GM12878 (cell line): Measurements from ENCODE around the gene MTHFR. TPM values are rescaled to one million over a fixed set of nuclear protein-coding genes. Genes with fewer than 3 reads are reported as not detected.

Experiments used
- ATAC-seq: fragments of 200-7000 bp; cut with Tn5 transposase; 3 replicates; pipeline ENCODE4 v1.9.1; 2020; ENCODE audit warnings: mild to moderate bottlenecking, moderate library complexity
- BruUV-seq: library from RNA; stranded (reverse); fragments of 400-500 nt; replicated peaks from 2 replicates; lab custom pipeline; 2021; lab: Mats Ljungman, UMichigan
- CTCF ChIA-PET: fragments of 300-600 bp; sonication (Branson Sonifier 250); formaldehyde crosslinking; extraction: SDS; loops from one replicate; lab custom pipeline; 2021; ENCODE audit warnings: inconsistent platforms; lab: Yijun Ruan, JAX
- POLR2A ChIA-PET: fragments of 350-600 bp; formaldehyde crosslinking; extraction: SDS; loops from one replicate; lab custom pipeline; 2021; ENCODE audit warnings: inconsistent platforms; lab: Charles Lee
- RAD21 ChIA-PET: fragments of 300-600 bp; sonication (Branson Sonifier 250); formaldehyde crosslinking; loops from one replicate; lab custom pipeline; 2023; ENCODE audit warnings: antibody characterized with exemption; ENCODE audit not compliant: unreplicated experiment; lab: Charles Lee
- SMC1A ChIA-PET: fragments of 300-600 bp; sonication (Branson Sonifier 250); formaldehyde crosslinking; loops from one replicate; lab custom pipeline; 2023; ENCODE audit not compliant: unreplicated experiment, uncharacterized antibody; lab: Charles Lee
- DNase-seq: peaks from one replicate; pipeline ENCODE4 v3.0.0-alpha.2; 2011; ENCODE audit warnings: low read depth, low spot score
- FAIRE-seq: peaks from 3 replicates; lab custom pipeline; 2011; peaks lifted over from hg19 to GRCh38; lab: Jason Lieb, UNC
- H2AFZ ChIP-seq: 2 replicates; pipeline ENCODE4 v1.6.0; 2011; ENCODE audit warnings: low read depth, low read length, control low read depth; ENCODE audit not compliant: control insufficient read depth
- H3K27ac ChIP-seq: 2 replicates; pipeline ENCODE4 v1.5.1; 2011; ENCODE audit warnings: control low read depth; ENCODE audit not compliant: control insufficient read depth, insufficient read depth
- H3K27me3 ChIP-seq, 2 experiments: replicated peaks in 1 of 2; 2 replicates each; pipeline versions ENCODE4 v1.6.0 to v1.6.1; 2011; ENCODE audit warnings: low read length in 1 of 2; ENCODE audit not compliant: control insufficient read depth in 2 of 2, insufficient read depth in 2 of 2
- H3K36me3 ChIP-seq, 2 experiments: 2 replicates each; pipeline ENCODE4 v1.5.1; 2011; ENCODE audit warnings: low read length in 1 of 2; ENCODE audit not compliant: control insufficient read depth in 2 of 2, insufficient read depth in 2 of 2
- H3K4me1 ChIP-seq: 2 replicates; pipeline ENCODE4 v1.6.1; 2011; ENCODE audit warnings: mild to moderate bottlenecking, low read length, moderate library complexity, mixed read lengths; ENCODE audit not compliant: control insufficient read depth, insufficient read depth
- H3K4me2 ChIP-seq: 2 replicates; pipeline ENCODE4 v1.6.0; 2011; ENCODE audit warnings: control low read depth; ENCODE audit not compliant: control insufficient read depth, insufficient read depth
- H3K4me3 ChIP-seq: fragments of 200-600 bp; sonication (generic); 2 replicates; pipeline ENCODE4 v1.5.1; 2016
- H3K79me2 ChIP-seq: 2 replicates; pipeline ENCODE4 v1.6.0; 2011; ENCODE audit warnings: low read length; ENCODE audit not compliant: control insufficient read depth, insufficient read depth
- H3K9ac ChIP-seq: 2 replicates; pipeline ENCODE4 v1.8.0; 2011; ENCODE audit warnings: low read length, control low read depth, mixed read lengths; ENCODE audit not compliant: control insufficient read depth, insufficient read depth
- H3K9me3 ChIP-seq: replicated peaks from 3 replicates; pipeline ENCODE4 v1.5.1; 2011; ENCODE audit warnings: mild to moderate bottlenecking, low read length; ENCODE audit not compliant: control insufficient read depth, insufficient read depth
- H4K20me1 ChIP-seq: 2 replicates; pipeline ENCODE4 v1.6.0; 2011; ENCODE audit not compliant: control insufficient read depth, insufficient read depth
- DPF2 ChIP-seq: fragments of 450-650 bp; IDR thresholded peaks from 2 replicates; pipeline ENCODE4 v1.6.1; 2017; ENCODE audit warnings: mild to moderate bottlenecking
- HDAC2 ChIP-seq: fragments of 200-600 bp; sonication (generic); IDR thresholded peaks from 2 replicates; pipeline ENCODE4 v1.6.1; 2017
- NR2C1 ChIP-seq: fragments of 450-650 bp; IDR thresholded peaks from 2 replicates; pipeline ENCODE4 v1.6.1; 2017; ENCODE audit warnings: antibody characterized with exemption, mild to moderate bottlenecking, moderate library complexity
- POLR2A ChIP-seq: IDR thresholded peaks from 2 replicates; pipeline ENCODE4 v1.6.1; 2011; ENCODE audit warnings: low read depth, mild to moderate bottlenecking, low read length
- RELA ChIP-seq: fragments of 450-650 bp; IDR thresholded peaks from 2 replicates; pipeline ENCODE4 v1.8.0; 2014; ENCODE audit warnings: borderline replicate concordance; ENCODE audit not compliant: partially characterized antibody
- SREBF2 ChIP-seq: IDR thresholded peaks from 2 replicates; pipeline ENCODE4 v1.6.1; 2012; ENCODE audit warnings: mild to moderate bottlenecking, low read length
- YBX1 ChIP-seq: fragments of 450-650 bp; IDR thresholded peaks from 2 replicates; pipeline ENCODE4 v1.6.1; 2016; ENCODE audit warnings: antibody characterized with exemption
- WGBS: methylation state at CpG from one replicate; pipeline ENCODE4 v1.1.6; 2016; ENCODE audit warnings: low lambda C conversion rate; ENCODE audit not compliant: insufficient replicate concordance, insufficient coverage; ENCODE audit errors: missing lambda C conversion rate; 5-methylcytosine and 5-hydroxymethylcytosine counted together
- in situ Hi-C: fragments of 300-500 bp; cut with MboI; formaldehyde crosslinking; loops from 9 replicates; pipeline ENCODE4 v1.14.3; 2018; ENCODE audit warnings: mixed read lengths
- intact Hi-C: fragments of 100-400 bp; cut with micrococcal nuclease; formaldehyde crosslinking; loops from one replicate; pipeline ENCODE4 v1.14.2; 2022; ENCODE audit not compliant: unreplicated experiment
- polyA plus RNA-seq, 11 experiments: library from polyadenylated mRNA; depleted of rRNA in 4 of 11; unstranded in 6 of 11; stranded (reverse) in 5 of 11; fragments of >200 nt; fragmentation: Nextera tagmentation in 4 of 11; fragmentation: Illumina TruSeq in 1 of 11; extraction: Ambion mirVana in 4 of 11; extraction: Trizol in 1 of 11; gene quantifications; 1 replicate in 1 of 11; 2 replicates in 10 of 11; pipeline versions ENCODE4 v1.2.1 to v1.2.3, GENCODE V29; 2011 to 2016; ENCODE audit warnings: inconsistent platforms in 2 of 11, missing spikeins in 2 of 11, low read depth in 1 of 11
- total RNA-seq, 4 experiments: library from RNA; depleted of rRNA in 3 of 4; stranded (reverse); fragments of >200 nt in 3 of 4; fragmentation: Illumina TruSeq in 1 of 4; extraction: Trizol in 1 of 4; gene quantifications; 2 replicates each; pipeline versions ENCODE4 v1.2.1 to v1.2.3, GENCODE V29; 2013 to 2021
- TF ChIP-seq, protein P1 (sequence below): fragments of 450-650 bp; IDR thresholded peaks from 2 replicates; pipeline ENCODE4 v1.6.1; 2017; ENCODE audit warnings: antibody characterized with exemption, mild to moderate bottlenecking, moderate library complexity
- TF ChIP-seq, protein P2 (sequence below): fragments of 450-650 bp; conservative IDR thresholded peaks from 2 replicates; pipeline ENCODE4 v1.6.1; 2017; ENCODE audit warnings: mild to moderate bottlenecking, moderate library complexity
- TF ChIP-seq, protein P3 (sequence below): fragments of 450-650 bp; IDR thresholded peaks from 2 replicates; pipeline ENCODE4 v1.6.1; 2016; ENCODE audit warnings: mild to moderate bottlenecking
- TF ChIP-seq, protein P4 (sequence below): IDR thresholded peaks from 2 replicates; pipeline ENCODE4 v1.6.1; 2012; ENCODE audit warnings: low read depth, low read length, improper control_type of control experiment
- TF ChIP-seq, protein P5 (sequence below): fragments of 450-650 bp; IDR thresholded peaks from 2 replicates; pipeline ENCODE4 v1.6.1; 2017; ENCODE audit warnings: mild to moderate bottlenecking, low read depth, inconsistent platforms; ENCODE audit not compliant: poor library complexity, severe bottlenecking

The MTHFR gene
- total and polyA plus RNA-seq, 10 of the 15 experiments (the other 5 are each of a cell fraction or from before 2014, with no cell fraction given), result 1.0 to 16.8 (median 9.4) TPM

DNA sequence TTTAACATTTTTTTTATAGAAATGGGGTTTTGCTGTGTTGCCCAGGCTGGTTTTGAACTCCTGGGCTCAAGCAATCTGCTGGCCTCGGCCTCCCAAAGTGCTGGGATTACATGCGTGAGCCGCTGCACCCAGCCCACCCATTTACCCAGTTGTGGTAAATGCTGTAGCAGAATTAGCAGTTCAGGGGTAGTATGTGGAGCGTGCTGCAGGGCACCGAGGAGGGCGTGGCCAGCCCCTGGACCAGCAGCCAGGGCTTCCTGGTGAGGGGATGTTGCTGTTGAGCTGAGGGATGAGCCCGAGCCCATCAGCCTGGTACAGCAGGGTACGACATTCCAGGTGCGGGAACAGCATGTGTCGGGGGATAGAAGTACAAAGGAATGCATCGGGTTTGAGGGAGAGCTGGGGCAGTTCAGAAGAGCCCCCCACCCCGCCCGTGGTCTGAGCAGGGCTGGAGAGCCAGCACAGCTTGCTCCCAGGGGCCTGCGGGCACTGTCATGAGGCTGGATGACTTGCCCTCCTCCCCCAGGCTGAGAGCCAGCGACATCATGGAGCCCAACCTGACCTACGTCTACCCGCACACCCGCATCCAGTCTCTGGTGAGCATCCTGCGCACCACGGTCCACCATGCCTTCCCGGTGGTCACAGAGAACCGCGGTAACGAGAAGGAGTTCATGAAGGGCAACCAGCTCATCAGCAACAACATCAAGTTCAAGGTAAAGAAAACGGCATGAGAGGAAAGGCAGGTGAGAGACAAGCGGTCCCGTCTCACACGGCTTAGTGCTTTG lies 29.9 kb upstream of the MTHFR start:
- Histone ChIP-seq H3K27ac (no peak overlapping the region), H4K20me1 (no peaks in the 10 kb centered on the region), H3K9me3 (no peaks in the 10 kb centered on the region), H3K79me2 (no peaks in the 10 kb centered on the region), H3K9ac (no peak overlapping the region), H2AFZ (no peak overlapping the region), H3K27me3 (no peaks in the 10 kb centered on the region), H3K36me3 (peaks cover 35 to 37% of the 10 kb centered on the region in 2 experiments), H3K4me2 (no peak overlapping the region), H3K4me3 (no peak overlapping the region), H3K4me1 (no peaks in the 10 kb centered on the region)
- BruUV-seq, result no TSS peak
- CTCF ChIA-PET, result interaction anchor here (4.5 kb wide), 1 partner anchor 132 kb away, joined by 24 read pairs; no protein-coding TSS in a partner anchor
- FAIRE-seq (no peak), DNase-seq (no peak), ATAC-seq (no peak)
- 95% methylated on average over 28 of the region's 28 CpGs for WGBS
- SMC1A ChIA-PET, result no interaction called here
- TF ChIP-seq, protein P1, sequence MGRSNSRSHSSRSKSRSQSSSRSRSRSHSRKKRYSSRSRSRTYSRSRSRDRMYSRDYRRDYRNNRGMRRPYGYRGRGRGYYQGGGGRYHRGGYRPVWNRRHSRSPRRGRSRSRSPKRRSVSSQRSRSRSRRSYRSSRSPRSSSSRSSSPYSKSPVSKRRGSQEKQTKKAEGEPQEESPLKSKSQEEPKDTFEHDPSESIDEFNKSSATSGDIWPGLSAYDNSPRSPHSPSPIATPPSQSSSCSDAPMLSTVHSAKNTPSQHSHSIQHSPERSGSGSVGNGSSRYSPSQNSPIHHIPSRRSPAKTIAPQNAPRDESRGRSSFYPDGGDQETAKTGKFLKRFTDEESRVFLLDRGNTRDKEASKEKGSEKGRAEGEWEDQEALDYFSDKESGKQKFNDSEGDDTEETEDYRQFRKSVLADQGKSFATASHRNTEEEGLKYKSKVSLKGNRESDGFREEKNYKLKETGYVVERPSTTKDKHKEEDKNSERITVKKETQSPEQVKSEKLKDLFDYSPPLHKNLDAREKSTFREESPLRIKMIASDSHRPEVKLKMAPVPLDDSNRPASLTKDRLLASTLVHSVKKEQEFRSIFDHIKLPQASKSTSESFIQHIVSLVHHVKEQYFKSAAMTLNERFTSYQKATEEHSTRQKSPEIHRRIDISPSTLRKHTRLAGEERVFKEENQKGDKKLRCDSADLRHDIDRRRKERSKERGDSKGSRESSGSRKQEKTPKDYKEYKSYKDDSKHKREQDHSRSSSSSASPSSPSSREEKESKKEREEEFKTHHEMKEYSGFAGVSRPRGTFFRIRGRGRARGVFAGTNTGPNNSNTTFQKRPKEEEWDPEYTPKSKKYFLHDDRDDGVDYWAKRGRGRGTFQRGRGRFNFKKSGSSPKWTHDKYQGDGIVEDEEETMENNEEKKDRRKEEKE, result no peak
- TF ChIP-seq RELA (no peak), POLR2A (no peak; the same call in 1 of the 2 replicates), HDAC2 (no peak), YBX1 (no peak), DPF2 (no peak), SREBF2 (no peak), NR2C1 (no peak)
- TF ChIP-seq, protein P2, sequence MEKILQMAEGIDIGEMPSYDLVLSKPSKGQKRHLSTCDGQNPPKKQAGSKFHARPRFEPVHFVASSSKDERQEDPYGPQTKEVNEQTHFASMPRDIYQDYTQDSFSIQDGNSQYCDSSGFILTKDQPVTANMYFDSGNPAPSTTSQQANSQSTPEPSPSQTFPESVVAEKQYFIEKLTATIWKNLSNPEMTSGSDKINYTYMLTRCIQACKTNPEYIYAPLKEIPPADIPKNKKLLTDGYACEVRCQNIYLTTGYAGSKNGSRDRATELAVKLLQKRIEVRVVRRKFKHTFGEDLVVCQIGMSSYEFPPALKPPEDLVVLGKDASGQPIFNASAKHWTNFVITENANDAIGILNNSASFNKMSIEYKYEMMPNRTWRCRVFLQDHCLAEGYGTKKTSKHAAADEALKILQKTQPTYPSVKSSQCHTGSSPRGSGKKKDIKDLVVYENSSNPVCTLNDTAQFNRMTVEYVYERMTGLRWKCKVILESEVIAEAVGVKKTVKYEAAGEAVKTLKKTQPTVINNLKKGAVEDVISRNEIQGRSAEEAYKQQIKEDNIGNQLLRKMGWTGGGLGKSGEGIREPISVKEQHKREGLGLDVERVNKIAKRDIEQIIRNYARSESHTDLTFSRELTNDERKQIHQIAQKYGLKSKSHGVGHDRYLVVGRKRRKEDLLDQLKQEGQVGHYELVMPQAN, result no peak
- TF ChIP-seq, protein P3, sequence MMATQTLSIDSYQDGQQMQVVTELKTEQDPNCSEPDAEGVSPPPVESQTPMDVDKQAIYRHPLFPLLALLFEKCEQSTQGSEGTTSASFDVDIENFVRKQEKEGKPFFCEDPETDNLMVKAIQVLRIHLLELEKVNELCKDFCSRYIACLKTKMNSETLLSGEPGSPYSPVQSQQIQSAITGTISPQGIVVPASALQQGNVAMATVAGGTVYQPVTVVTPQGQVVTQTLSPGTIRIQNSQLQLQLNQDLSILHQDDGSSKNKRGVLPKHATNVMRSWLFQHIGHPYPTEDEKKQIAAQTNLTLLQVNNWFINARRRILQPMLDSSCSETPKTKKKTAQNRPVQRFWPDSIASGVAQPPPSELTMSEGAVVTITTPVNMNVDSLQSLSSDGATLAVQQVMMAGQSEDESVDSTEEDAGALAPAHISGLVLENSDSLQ, result no peak
- TF ChIP-seq, protein P4, sequence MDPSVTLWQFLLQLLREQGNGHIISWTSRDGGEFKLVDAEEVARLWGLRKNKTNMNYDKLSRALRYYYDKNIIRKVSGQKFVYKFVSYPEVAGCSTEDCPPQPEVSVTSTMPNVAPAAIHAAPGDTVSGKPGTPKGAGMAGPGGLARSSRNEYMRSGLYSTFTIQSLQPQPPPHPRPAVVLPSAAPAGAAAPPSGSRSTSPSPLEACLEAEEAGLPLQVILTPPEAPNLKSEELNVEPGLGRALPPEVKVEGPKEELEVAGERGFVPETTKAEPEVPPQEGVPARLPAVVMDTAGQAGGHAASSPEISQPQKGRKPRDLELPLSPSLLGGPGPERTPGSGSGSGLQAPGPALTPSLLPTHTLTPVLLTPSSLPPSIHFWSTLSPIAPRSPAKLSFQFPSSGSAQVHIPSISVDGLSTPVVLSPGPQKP, result no peak
- TF ChIP-seq, protein P5, sequence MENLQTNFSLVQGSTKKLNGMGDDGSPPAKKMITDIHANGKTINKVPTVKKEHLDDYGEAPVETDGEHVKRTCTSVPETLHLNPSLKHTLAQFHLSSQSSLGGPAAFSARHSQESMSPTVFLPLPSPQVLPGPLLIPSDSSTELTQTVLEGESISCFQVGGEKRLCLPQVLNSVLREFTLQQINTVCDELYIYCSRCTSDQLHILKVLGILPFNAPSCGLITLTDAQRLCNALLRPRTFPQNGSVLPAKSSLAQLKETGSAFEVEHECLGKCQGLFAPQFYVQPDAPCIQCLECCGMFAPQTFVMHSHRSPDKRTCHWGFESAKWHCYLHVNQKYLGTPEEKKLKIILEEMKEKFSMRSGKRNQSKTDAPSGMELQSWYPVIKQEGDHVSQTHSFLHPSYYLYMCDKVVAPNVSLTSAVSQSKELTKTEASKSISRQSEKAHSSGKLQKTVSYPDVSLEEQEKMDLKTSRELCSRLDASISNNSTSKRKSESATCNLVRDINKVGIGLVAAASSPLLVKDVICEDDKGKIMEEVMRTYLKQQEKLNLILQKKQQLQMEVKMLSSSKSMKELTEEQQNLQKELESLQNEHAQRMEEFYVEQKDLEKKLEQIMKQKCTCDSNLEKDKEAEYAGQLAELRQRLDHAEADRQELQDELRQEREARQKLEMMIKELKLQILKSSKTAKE, result no peak
- intact Hi-C loops (no loop called here), in situ Hi-C loops (no loop called here)
- RAD21 ChIA-PET, result no interaction called here
- POLR2A ChIA-PET, result no interaction called here
